GM21786 (cell line): ENCODE measurements around the gene SLC25A20.
"Not testable (repeated sequence)": the region's sequence is repeated elsewhere in the genome, so short reads cannot be mapped to it uniquely, and the experiment has no call there.

Experiments used
- ATAC-seq: cut with Tn5 transposase; IDR thresholded peaks from one replicate; pipeline ENCODE4 v1.9.1; 2021; ENCODE audit not compliant: unreplicated experiment

Gene SLC25A20

GRCh38 chr3:48898383-48899234 lies at the start of gene SLC25A20:
TSS of gene SLC25A20 (minus strand) at chr3:48898882. CDS start at chr3:48898794, 88 bp downstream.
- peak; percentile 87 for ATAC-seq

GRCh38 chr3:48945891-48946549 lies 47.3 kb upstream of the SLC25A20 start:
- ATAC-seq = no peak

DNA sequence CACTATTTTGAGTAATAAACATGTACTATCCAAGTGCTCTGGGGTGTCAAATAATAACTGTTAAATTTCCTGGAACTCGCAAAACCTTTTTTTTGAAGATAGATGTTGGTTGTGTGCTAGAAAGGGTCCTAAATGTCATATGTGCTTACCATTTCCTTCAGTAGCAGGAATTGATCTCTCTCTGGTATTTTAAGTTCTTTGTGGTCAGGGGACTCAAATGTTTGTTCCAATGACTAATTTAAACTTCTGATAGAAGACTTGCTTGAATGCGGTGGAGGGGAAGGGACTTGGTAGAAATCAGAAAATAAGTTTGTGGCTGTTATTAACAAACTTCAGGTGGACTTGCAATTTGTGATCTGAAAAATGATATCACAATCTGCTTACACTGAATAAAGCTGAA lies 46.8 kb upstream of the SLC25A20 start:
- ATAC-seq = no peak

DNA sequence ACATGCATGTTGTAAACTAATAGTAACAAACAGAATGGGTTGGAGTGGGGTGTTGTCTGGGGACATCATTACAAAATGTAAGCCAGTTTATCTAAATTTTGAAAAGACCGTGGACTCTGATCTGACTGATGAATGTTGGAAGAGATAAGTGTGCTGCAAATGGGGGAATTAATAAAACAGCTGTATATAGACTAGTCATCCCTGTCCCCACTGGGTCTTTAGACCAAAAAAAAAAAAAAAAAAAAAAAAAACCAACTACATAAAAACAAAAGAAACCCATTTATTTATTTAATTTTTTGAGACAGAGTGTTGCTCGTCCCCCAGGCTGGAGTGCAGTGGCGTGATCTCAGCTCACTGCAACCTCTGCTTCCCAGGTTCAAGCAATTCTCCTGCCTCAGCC lies 40.0 kb upstream of the SLC25A20 start:
- ATAC-seq = no peak

GRCh38 chr3:48938156-48938555 lies 39.5 kb upstream of the SLC25A20 start:
- no peak for ATAC-seq

DNA sequence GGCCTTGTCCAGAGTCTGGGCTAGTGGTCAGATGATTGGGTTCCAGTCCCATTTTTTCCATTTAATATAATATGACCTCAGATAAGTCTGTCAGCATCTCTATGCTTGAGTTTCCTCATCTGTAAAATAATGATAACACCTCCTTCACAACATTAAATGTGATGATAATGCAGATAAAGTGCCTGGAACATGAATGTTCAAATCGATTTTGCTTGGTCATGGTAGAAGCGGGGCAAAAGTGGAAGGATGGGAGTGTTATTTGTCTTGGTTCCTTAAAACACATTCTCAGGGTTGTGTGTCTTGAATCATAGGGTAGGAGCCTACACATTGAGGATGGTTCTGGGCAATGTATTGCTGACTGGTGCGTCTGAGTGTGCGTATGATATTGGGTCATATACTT lies 36.8 kb upstream of the SLC25A20 start:
- ATAC-seq = no peak

GRCh38 chr3:48934333-48934991 lies 35.8 kb upstream of the SLC25A20 start:
- ATAC-seq = no peak

GRCh38 chr3:48931944-48932580 lies 33.4 kb upstream of the SLC25A20 start:
- no peak for ATAC-seq

DNA sequence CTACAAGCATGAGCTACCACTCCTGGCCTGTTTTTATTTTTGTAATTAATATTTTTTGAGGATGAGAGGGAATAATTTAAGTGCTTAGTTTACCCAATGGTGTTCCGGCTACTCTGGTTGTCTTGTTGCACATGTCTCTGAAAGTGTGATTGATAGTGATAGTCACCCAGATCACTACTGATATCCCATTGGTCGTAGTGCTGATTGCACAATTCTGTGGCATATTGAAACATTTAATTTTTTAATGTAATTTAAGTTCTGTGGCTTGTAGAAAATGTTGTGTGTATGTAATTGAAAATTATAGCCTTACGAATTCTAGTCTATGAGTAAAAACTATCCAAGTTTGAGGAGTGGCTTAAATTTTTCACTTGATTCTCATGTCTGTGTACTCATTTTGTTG lies 31.9 kb upstream of the SLC25A20 start:
- no peak for ATAC-seq

DNA sequence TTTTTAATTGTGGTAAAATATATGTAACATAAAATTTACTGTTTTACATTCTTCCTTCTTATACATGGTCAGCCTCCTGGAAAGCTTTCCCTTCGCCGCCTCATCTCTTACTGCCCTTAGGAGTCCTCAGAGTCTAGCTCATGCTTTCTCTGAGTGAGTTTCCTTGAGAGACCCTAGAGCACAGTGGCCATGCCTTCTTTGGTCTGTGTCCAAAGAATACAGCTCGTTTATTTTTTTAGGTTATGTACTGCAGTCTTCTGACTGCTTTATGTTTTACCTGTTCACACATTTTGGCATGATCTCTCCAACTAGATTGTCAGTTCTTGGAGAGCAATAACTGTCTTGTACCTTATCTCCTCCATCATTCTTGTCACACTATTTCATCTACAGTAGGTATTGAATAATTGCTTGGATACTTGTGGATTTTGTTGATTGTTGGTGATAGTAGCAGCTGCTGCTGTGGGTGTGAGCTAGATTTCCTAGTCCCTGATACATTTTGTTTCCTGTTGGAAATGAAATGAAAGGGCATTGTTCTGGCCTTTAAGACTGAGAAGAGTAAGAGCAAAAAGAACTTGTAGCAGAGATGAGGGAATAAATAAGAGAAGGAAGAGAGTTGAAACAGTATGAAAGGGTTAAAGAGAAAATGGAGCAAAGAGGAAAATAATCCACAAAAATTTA lies 30.8 kb upstream of the SLC25A20 start:
- ATAC-seq = no peak

DNA sequence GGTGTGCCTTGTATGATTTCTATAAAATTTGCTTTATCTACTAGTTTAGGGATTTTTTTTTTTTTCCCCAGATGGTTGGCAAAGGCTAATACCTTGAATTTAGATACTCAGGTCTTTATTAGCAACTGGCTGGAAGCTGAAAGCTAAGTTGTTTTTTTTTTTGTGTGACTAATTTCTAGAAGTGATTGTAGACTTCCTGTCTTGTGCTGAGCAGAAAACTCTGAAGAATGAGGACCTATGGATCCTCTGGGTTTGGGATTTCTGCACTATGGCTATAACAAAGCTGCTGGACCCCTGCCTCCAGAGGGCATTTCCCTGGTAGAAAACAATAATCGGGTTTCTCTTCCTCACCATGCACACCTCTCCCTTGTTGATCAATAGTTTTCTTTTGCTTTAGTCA lies 30.0 kb upstream of the SLC25A20 start:
- ATAC-seq = no peak

GRCh38 chr3:48927928-48928327 lies 29.2 kb upstream of the SLC25A20 start:
- no peak for ATAC-seq

- no peak for ATAC-seq
These were observed 28.0 kb upstream of the SLC25A20 start for GRCh38 chr3:48926425-48927392.

DNA sequence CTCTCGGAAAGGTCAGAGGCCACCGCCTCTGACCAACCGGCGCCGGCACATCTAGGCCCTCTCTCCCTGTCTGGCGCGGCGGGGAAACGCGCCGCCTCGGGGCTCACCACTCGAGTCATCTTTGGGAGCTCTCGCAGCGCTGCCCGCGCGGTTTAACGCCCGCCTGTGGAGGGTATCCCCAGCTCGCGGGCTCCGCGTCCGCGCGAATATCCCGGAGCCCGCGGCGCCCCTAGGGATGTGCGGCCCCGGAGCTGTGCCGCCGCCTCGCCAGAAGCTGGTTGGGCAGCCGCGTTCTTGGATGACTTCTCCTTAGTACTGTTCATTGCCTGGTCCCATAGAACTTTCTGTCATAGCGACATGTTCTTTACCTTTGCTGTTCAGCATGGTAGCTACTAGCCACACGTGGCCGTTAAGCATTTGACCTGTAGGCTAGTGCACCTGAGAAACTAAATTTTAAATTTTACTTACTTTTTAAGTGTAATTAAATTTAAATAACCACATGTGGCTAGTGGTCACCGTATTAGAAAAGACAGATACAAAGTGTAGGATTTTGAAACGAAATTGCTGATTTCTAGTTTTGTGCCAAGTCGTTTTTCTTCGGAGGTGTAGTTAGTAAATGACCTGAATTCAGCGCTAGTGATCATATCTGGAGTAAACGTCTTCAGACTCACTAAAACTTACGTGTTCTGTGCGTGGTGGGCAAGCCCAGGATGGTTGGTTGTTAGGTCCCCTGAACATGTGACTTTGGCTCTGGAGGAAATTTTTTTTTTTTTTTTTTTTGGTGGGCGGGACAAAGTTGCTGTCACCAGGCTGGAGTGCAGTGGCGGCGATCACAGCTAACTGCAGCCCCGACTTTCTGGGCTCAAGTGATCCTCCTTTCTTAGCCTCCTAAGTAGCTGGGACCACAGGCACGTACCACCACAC lies 20.8 kb upstream of the SLC25A20 start:
- ATAC-seq = peak; percentile 13

- ATAC-seq = peak; percentile 71
These were observed 19.9 kb upstream of the SLC25A20 start, which contains the start of gene ARIH2 for GRCh38 chr3:48918388-48919214. TSS of gene ARIH2 (plus strand) at chr3:48918842. CDS start at chr3:48927559, 8,717 bp downstream.

DNA sequence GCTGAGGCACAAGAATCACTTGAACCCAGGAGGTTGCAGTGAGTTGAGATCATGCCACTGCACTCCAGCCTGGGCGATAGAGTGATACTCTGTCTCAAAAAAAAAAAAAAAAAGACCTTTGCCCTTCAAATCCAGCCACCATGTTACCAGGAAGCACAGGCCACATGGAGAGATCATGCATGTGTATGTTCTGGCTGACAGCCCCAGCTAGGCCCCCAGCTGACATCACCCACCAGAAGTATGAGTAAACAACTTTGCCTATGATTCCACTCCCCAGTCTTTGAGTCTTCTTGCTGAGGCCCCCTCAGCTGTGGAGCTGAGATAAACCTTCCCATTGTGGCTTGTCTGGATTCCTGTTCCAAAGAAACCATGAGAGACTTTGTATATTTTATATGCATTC lies 16.6 kb upstream of the SLC25A20 start:
- no peak for ATAC-seq

DNA sequence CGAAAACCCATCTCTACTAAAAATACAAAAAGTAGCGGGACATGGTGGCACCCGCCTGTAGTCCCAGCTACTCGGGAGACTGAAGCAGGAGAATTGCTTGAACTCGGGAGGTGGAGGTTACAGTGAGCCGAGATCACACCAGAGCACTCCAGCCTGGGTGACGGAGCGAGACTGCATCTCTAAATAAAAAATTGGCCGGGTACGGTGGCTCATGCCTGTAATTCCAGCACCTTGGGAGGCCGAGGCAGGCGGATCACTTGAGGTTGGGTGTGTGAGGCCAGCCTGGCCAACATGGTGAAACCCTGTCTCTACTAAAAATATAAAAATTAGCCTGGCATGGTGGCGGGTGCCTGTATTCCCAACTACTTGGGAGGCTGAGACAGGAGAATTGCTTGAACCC lies 8.3 kb upstream of the SLC25A20 start:
- not testable (repeated sequence) for ATAC-seq

DNA sequence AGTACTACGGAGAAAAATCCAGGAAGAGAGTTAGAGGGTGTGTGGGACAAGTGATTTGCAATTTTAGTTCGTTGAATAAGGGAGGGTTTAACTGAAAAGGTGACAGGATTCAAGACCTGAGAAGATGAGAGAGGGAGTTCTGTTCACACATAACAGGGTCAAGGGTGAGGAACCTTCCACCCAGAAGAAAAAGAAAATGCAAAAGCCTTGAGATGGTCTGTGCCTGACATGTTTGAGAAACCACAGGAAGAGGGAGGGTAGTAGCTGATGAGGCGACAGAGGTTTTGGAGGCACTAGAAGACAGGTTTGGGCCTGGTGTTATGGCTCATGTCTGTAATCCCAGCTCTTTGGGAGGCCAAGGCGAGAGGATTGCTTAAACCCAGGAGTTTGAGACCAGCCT lies 591 bp upstream of the SLC25A20 start:
- ATAC-seq = no peak
